ENCODE data around the gene FAM193B. TPM values are rescaled to one million over a fixed set of nuclear protein-coding genes. Genes with fewer than 3 reads are reported as not detected.

Gene FAM193B
- total RNA-seq, 1 experiment from 2014 or later: 70.2 TPM

DNA sequence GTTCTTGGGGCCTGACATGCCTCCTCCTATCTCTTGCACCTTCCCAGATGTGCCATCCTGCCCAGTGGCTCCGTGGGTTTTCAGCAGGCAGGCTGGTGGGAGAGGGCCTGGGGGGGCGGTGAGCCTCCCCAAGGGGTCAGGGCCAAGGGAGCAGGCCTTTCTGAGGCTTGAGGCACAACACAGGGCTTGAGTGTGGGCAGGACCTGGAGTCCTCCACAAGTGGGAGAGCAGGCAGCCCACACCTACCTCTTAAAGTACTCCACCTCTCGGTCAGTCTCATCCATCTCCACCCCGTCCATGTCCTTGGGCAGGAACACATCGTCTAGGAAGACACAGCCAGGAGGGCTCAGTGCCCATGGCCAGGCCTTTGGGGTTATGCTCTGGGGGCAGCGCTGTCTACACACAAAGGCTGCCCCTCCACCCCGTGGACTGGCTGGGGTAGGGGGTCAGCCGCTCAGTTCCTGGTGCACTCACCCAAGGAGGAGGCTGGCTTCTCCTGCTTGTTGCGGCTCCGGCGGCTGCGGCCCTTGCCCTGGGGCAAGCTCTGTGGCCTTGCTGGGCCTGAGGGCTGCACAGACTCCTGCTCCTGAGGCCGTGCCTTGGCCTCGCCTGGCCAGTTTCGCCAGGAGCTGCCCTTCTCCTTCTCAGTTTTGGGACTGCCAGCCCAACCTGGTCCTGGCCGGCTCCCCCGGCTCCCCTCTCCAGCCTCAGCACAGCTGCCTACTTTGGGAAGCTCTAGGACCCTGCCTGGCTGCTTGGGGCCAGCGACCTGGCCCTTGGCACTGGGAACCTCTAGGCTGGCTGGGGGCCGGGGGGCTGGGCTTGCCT lies 30.4 kb downstream of the FAM193B start:
- H3K27me3 ChIP-seq (ENCODE audit: control insufficient read depth, insufficient read depth, low read length): no peaks in the 10 kb centered on the region
- no peak for DNase-seq
- peaks cover 47% of the 10 kb centered on the region for H3K36me3 ChIP-seq (replicated peaks; ENCODE audit: control insufficient read depth, insufficient read depth, low read length)
- H3K4me3 ChIP-seq (ENCODE audit: insufficient read depth, low read depth, low read length): no peak overlapping the region

DNA sequence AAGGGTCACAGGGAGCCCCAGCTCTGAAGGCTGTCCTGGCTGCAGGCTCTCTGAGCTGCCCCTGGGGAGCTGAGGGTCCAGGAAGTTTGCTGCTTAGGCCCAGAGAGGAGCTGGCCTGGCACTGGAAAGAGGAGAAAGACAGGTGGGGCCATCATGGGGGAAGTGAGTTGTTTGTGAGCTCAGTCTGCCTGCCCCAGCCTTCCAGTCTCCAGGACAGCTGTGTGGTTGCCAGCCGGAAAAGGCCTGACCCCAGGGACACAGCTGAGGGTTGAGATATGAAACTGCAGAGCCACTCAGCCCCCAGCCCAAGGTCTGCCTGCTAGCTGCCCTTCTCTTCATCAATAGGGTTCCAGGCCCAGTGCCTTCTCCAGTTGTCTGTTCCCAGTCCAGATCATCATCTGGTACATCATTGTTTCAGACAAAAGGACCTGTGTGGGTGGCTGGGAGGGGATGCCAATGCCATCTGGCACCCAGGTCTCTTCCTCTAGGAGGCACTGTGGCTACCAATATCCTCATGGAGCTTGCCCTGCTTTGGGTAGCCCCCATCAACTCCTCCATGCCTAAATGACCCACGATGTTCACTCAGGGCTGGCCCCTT lies 33.3 kb downstream of the FAM193B start:
- Histone ChIP-seq H3K27me3 (ENCODE audit: control insufficient read depth, insufficient read depth, low read length) (no peaks in the 10 kb centered on the region), H3K4me3 (ENCODE audit: insufficient read depth, low read depth, low read length) (no peak overlapping the region), H3K36me3 (replicated peaks; ENCODE audit: control insufficient read depth, insufficient read depth, low read length) (peaks cover 35% of the 10 kb centered on the region)
- no peak for DNase-seq

DNA sequence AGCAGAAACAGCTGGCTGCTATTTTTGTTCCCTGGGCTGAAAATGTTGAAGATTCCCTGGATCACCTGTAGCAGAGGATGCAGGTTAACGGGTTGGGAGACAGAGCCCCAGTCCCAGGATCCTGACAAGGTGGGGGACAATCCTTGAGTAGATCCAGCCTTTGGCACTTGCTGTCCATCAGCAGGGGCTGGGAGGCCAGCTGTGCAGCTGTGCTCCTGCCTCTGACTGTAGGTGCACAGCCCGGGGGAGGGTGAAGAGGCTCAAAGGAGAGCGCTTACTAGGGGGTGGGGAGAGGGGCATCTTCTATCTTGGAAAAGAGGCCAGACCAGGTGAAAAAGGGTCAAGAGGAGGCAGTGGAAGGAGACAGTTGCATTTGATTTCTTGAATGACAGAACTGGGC lies 34.1 kb downstream of the FAM193B start:
- DNase-seq: no peak
- Histone ChIP-seq H3K4me3 (ENCODE audit: insufficient read depth, low read depth, low read length) (no peak overlapping the region), H3K27me3 (ENCODE audit: control insufficient read depth, insufficient read depth, low read length) (no peaks in the 10 kb centered on the region), H3K36me3 (replicated peaks; ENCODE audit: control insufficient read depth, insufficient read depth, low read length) (peaks cover 36% of the 10 kb centered on the region)

DNA sequence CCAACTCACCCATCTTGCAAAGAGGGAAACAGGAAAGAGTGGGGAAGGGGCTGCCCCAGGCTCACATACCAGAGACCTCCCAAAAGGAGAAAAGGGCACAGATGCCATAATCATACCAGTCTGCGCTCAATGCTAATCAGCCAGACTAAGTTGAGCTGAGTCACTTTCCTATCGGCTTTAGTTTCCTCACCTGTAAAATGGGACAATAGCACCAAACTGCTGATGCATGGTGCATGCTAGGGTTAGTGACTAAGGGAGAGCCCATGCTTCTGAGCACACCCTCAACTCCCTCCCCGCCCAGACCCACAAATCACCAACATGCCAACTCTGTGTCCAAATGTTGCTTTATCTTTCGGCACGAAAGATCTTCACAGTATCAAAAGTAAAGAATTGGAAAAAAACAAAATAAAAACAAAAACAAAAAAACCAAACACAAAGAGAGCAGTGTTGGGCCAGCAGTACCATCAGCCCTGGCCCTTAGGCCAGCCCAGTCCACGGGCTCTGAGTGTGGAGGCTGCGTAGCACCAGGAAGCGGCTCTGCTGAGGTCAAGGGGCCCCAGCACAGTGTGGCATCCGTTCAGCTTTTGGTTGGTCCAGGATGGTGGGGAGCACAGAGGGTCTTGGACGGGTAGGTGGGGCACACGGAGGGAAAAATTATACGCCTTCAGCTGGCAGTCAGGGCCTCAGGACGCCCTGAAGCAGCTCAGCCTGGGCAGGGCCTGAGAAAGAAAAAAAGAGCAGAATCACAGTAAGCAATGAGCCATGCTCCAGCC lies 34.7 kb downstream of the FAM193B start:
- DNase-seq: no peak
- peaks cover 38% of the 10 kb centered on the region for H3K36me3 ChIP-seq (replicated peaks; ENCODE audit: control insufficient read depth, insufficient read depth, low read length)
- H3K27me3 ChIP-seq (ENCODE audit: control insufficient read depth, insufficient read depth, low read length): no peaks in the 10 kb centered on the region
- H3K4me3 ChIP-seq (ENCODE audit: insufficient read depth, low read depth, low read length): no peak overlapping the region

DNA sequence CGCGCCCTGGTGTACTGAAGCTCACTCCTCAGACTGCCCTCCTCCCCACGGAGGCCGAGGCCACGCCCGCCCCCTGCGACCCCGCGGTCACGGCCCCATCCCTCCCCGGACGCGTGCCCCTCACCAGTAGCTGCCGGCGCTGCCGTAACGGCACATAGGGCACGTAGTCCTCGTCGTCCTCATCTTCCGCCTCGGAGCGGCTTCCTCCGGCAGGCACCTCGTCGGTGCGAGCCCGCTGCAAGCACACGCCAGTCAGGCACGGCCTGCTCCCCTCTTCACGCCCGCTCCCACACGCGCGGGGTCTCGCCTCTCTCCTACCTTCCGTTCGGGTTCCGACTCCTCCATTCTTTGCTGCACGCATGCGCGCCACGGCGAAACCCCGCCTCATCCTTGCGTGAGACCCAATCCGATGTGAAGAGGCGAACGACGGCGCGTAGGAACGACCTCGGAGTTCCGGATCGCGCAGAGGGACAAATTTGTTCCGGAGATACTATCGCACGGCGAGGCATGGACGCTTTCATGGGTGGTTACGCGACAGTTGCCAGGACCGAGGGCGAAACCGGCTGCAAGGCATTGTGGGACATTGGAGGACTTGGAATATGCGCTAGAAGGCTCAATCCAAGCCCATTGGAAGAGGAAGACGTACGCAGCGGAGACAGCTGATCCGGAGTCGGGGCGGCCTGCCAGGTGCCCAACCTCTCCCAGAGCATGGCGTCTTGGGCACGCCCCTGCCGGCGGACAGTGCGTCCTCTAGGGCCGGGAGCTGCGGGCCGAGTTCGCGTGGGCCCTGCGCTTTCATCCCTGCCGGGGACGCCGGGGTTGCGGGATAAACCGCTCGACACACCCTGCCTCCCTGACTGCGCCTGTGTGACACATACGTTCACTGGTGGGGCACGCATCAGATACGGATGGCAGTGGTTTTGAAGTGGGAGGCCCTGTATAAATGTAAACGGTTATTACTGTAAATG lies 37.5 kb downstream of the FAM193B start, which contains the start of gene DDX41:
DDX41 (minus strand) TSS at position 361 of the 968 bp plus-strand sequence; CDS start at position 345, 16 bp downstream.
- DNase-seq: peak; percentile 99
- H3K4me3 ChIP-seq (ENCODE audit: insufficient read depth, low read depth, low read length): peak within 1 kb of the TSS; percentile 100
- no peaks in the 10 kb centered on the region for H3K27me3 ChIP-seq (ENCODE audit: control insufficient read depth, insufficient read depth, low read length)
- H3K36me3 ChIP-seq (replicated peaks; ENCODE audit: control insufficient read depth, insufficient read depth, low read length): peaks cover 50% of the 10 kb centered on the region

DNA sequence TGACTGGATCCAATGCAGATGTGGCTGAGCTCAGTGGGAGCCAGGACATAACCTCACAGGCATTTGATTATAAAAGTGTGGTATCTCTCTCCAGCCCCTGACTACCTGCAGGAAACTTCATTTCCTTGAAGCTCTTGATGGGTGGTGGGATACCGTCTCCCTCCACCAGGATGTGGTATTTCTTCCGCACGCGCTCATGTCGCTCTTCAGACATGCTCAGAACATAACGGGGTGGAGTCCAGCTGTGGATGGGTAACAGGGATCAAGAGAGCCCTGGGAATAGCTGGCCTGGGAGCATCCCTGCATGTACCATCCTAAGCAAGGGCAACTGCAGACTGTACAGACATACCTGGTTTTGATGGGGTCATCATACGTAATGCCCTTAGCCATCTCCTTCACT lies 38.8 kb downstream of the FAM193B start:
- H3K36me3 ChIP-seq (replicated peaks; ENCODE audit: control insufficient read depth, insufficient read depth, low read length): peaks cover 46% of the 10 kb centered on the region
- H3K27me3 ChIP-seq (ENCODE audit: control insufficient read depth, insufficient read depth, low read length): no peaks in the 10 kb centered on the region
- no peak for DNase-seq
- H3K4me3 ChIP-seq (ENCODE audit: insufficient read depth, low read depth, low read length): no peak overlapping the region

DNA sequence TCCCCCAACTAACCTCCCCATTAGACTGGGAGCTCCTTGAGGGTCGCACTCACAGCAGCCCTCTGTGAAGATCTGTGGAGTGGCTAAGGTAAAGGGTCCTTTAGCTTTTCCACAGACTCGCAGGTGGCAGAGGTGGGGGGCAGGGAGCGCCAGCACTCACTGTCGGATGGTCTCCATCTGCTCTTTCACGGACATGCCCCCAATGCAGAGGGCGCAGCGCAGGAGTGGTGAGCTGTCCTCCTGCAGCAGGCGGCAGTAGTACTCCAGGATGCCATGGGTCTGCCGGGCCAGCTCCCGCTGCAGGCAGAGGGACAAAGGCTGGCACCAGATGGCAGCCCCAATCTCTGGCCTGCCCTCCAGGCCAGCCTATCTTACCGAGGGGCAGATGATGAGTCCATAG lies 39.8 kb downstream of the FAM193B start:
- Histone ChIP-seq H3K27me3 (ENCODE audit: control insufficient read depth, insufficient read depth, low read length) (no peaks in the 10 kb centered on the region), H3K36me3 (replicated peaks; ENCODE audit: control insufficient read depth, insufficient read depth, low read length) (peaks cover 40% of the 10 kb centered on the region), H3K4me3 (ENCODE audit: insufficient read depth, low read depth, low read length) (no peak overlapping the region)
- no peak for DNase-seq

DNA sequence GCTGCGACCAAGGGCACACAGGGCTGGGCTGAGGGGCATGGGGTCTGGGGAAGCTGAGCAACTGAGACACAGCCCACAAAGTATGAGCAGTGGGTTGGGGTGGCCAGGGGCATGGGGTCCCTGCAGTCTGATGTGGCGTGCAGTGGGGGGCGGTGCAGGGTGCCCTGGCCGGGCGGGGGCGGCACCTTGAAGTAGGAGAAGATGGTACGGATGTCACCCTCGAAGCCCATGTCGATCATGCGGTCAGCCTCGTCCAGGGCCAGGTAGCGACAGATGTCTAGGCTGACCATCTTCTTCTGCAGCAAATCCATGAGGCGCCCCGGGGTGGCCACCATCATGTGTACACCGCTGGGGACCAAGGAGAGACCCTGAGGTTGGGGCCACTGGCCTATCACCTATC lies 40.9 kb downstream of the FAM193B start:
- H3K36me3 ChIP-seq (replicated peaks; ENCODE audit: control insufficient read depth, insufficient read depth, low read length): peaks cover 38% of the 10 kb centered on the region

DNA sequence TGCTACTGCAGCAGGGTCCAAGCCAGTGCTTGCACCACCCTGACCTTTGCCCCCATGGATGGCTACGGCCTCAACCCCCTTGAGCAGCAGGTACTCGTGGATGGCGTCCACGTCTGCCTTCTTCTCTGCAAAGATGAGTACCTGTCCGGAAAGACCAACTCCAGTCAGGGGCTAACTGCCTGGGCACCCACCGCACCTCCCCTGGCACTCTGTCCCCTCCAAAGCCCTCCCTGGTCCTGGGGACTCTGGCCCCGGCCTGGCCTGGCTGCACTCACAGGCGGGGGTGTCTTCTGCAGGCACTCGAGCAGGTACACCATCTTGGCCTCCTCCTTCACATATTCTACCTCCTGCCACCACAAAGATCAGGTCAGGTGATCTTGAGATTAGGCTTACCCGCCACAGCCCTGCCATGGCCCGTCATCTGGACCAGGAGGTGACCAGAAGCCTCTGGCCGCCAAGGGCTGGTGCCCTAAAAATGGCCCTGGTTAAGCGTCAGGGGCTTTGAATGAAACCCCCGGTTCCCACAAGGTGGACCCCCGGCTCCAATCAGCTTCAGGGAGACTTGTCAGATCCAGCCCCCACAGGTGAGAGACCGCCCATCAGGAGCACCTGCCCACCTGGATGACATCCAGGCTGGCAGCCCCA lies 41.5 kb downstream of the FAM193B start:
- Histone ChIP-seq H3K27me3 (ENCODE audit: control insufficient read depth, insufficient read depth, low read length) (no peaks in the 10 kb centered on the region), H3K4me3 (ENCODE audit: insufficient read depth, low read depth, low read length) (no peak overlapping the region), H3K36me3 (replicated peaks; ENCODE audit: control insufficient read depth, insufficient read depth, low read length) (peaks cover 38% of the 10 kb centered on the region)
- no peak for DNase-seq

More for the DNA sequence above, 40.9 kb downstream of the FAM193B start:
- no peak for DNase-seq
- no peaks in the 10 kb centered on the region for H3K27me3 ChIP-seq (ENCODE audit: control insufficient read depth, insufficient read depth, low read length)
- no peak overlapping the region for H3K4me3 ChIP-seq (ENCODE audit: insufficient read depth, low read depth, low read length)

DNA sequence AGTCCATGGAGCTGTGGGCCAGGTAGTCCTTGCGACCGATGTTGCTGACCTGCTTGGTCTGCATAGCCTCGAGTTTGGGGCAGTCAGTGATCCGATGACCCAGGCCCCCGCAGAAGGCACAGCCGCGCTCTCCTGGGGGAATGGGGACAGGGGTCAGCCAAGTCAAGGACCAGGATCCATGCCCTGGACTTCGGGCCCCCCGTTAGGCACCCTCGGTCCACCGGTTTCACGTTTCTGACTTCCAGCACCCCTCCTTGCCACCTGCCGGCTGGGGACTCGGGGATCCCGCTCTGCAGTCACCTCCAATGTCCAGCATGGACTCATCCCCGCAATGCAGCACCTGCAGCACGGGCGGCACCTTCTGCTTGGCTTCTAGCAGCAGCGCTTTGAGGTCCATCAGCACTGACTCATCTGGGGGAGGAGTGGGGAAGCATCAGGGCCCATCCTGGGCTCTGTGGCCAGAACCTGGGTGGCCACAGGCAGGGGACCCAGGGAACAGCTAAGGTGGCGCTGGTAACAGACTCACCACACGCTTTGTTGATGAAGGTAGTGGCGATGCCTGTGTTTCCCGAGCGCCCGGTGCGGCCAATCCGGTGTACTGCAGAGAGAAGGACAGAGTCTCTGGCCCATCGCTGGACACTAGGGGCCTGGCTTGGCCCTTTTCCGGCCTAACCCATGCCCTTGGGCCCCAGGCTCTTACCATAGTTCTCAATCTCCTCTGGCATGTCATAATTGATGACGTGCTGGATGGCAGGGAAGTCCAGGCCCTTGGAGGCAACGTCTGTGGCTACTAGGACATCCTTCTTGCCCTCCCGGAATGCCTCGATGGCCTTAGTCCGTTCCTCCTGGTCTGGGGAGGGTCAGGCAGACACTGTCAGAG lies 42.3 kb downstream of the FAM193B start:
- Histone ChIP-seq H3K4me3 (ENCODE audit: insufficient read depth, low read depth, low read length) (no peak overlapping the region), H3K27me3 (ENCODE audit: control insufficient read depth, insufficient read depth, low read length) (no peaks in the 10 kb centered on the region), H3K36me3 (replicated peaks; ENCODE audit: control insufficient read depth, insufficient read depth, low read length) (peaks cover 38% of the 10 kb centered on the region)
- DNase-seq: no peak

DNA sequence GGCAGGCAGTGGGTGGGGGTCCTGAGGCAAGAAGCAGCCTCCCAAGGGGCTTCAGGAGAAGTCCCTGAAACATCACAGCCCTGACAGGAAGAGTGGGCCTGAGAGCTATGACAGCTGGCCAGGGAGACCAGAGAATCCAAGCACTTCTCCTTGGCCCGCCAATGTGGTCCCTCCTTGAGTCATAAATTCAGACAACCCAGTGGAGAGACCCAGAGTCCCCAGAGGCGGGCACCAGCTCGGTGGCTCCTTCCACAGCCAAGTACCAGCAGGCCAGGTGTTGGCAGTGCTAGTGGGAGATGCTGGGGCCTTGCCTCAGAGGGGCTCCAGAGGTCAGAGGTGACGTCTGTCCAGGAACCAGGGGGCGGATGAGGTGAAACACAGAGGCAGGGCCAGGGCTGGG lies 43.2 kb downstream of the FAM193B start:
- DNase-seq: no peak
- Histone ChIP-seq H3K36me3 (replicated peaks; ENCODE audit: control insufficient read depth, insufficient read depth, low read length) (peaks cover 38% of the 10 kb centered on the region), H3K27me3 (ENCODE audit: control insufficient read depth, insufficient read depth, low read length) (no peaks in the 10 kb centered on the region), H3K4me3 (ENCODE audit: insufficient read depth, low read depth, low read length) (no peak overlapping the region)

DNA sequence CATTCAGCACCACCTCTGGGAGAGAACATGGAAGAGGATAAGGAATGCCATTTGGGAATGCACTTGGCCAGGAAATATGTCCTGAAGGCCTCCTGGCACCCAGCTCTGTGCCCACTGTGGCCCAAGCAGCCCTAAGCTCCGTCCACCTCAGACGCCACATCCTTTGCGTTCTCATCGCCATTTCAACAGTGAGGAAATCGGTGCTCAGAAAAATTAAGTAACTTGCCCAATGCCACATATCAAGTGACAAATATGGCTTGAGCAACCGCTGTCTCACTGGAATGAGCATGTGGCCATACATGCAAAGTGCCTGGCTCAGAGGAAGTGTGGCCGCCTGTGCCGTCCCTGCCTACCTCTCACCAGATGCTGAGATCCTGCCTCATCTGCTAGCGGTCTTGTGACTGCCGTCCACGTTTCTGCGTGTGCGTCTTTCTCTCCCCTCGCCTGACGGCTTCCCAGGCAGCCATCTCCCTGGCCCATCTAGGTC lies 43.8 kb downstream of the FAM193B start:
- Histone ChIP-seq H3K36me3 (replicated peaks; ENCODE audit: control insufficient read depth, insufficient read depth, low read length) (peaks cover 34% of the 10 kb centered on the region), H3K27me3 (ENCODE audit: control insufficient read depth, insufficient read depth, low read length) (no peaks in the 10 kb centered on the region), H3K4me3 (ENCODE audit: insufficient read depth, low read depth, low read length) (no peak overlapping the region)
- DNase-seq: no peak

Data from H7 (cell line).